ENCODE measurements around the gene ITFG1.
"Not testable (repeated sequence)": the region's sequence is repeated elsewhere in the genome, so short reads cannot be mapped to it uniquely, and the experiment has no call there.

The ITFG1 gene

DNA sequence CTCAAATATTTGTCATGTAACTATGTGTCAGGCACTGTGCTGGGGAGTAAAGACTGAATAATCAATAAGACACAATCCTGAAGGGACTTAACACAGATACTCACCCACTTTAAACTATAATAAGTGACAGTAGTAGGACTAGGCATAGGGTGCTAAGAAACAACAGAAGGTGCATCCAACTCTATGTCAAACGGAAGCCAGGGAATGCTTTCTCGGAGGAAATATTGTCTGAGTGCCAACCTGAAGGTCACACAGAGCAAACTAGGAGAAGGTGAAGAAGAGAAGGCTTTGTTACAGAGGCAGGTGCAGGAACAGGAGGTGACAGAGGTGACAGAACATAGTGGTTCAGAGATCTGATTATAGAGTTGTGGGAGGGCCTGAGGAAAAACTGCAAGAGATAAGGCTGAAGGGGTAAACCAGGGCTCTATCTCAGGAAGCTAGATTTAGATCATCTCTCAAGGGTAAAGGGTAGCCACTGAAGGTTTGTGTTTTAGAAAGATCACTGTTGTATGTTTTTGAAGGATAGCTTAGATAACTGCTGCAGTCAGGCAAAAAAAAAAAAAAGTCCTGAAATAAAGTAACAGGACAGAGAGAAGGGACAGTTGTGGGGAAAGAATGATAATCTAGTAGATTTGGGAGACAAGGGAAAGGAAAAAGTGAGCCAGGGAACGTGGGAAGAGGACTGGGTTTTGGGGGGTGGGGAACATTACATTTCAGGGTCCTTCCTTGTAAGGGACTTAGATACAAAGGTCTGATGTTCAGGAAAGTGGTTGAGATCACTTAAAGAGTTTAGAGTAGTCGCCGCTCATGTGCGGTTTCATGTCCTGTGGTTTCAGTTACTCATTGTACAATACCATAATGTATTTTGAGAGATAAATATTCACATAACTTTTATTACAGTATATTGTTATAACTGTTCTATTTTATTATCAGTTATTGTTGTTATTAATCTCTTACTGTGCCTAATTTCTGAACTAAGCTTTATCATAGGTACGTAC, 231.5 kb downstream of the ITFG1 start:
- no peak for DNase-seq

DNA sequence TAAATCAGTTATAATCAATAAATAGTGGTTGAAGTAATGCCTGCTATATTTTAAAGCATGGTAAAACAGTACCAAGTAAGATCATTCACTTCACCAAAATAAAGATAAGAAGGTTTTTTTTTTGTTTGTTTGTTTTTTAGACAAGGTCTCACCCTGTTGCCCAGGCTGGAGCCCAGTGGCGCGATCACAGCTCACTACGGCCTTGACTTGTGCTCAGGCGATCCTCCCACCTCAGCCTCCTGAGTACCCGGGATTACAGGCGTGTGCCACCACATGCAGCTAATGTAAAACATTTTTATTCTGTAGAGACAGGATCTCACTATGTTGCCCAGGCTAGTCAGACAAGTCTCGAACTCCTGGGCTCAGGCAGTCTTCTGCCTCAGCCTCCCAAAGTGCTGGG, 232.6 kb downstream of the ITFG1 start:
- no peak for DNase-seq

DNA sequence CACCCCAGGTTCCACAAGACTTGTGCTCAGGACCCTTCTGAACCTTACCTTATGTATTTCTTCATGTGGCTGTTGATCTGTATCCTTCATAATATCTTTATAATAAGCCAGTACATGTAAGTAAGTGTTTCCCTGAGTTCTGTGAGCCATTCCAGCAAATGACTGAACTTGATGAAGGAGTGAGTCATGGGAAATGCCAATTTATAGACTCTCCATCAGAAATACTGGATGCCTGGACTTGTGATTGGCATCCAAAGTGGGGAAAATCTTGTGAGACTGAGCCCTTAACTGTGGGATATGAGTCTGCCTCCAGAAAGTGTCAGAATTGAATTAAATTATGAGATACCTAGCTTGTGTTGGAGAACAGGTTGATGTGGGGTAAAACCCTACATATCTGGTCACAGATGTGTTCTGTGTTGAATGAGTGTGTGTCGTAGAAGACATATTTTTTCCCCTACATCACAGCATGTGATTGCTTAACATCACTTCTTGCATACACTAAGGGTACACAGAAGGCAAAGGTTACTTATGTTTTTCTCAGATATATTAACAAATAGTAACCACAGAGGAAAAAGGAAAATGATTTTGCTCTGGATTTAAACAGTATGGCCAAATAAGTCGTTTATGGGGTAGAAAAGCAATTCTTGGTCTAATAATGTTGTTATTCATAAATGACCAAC, 247.0 kb downstream of the ITFG1 start:
- no peak for DNase-seq

DNA sequence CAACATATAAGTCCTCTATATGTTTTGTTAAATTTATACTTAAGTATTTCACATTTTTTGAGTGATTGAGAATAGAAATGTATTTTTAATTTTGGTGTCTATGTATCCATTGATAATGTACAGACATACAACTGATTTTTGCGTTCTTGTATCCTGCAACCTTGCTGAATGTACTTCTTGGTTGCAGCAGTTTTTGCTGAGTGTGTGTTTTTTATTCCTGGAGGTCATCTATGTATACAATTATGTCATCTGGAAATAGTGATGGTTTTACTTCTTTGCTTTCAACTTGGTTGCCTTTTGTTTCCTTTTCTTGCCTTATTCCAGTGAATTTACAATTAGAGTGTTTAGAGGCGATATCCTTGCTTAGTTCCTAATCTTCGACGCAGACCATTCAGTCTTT, 249.6 kb downstream of the ITFG1 start:
- DNase-seq, result no peak

DNA sequence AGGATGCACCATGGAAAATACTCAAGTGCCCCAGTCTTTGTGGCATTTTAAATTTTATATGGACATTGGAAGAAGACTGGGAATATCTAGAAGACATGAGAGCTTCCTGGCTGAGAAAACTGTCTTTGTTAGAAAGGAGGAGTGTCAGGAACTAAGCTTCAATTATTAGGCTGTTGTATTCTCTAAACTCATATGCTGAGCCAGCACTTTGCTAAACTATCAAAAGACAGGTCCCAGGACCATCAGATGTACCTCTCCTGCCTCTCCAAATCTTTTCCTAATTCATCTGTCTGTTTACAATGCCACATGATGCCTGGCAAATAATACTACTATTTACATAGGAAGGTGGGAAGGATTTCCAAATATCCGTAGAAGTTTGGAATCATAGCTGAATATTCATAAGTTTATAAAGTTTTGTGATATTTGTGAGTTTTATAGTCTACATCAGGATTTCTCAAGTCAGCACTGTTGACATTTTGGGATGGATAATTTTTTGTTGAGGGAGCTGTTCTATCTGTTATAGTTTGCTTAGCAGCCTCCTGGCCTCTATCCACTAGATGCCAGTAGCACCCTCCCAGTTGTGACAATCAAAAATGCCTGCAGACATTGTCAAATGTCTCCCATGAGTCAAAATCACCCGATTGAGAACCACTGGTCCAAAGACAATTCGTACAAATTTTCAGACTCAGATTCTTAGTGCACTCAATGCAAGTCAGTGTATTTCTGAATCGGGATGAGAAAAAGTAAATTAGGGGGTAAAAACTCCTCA, 255.9 kb downstream of the ITFG1 start:
- DNase-seq, result no peak

DNA sequence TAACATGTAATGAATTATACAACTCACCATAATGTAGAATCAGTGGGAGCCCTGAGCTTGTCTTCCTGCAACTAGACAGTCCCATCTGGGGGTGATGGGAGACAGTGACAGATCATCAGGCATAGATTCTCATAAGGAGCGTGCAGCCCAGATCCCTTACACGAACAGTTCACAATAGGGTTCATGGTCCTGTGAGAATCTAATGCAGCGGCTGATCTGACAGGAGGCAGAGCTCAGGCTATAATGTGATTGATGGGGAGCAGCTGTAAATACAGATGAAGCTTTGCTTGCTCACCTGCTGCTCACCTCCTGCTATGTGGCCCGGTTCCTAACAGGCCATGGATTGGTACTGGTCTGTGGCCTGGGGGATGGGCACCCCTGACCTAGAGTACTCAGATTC, 257.4 kb downstream of the ITFG1 start:
- not testable (repeated sequence) for DNase-seq

DNA sequence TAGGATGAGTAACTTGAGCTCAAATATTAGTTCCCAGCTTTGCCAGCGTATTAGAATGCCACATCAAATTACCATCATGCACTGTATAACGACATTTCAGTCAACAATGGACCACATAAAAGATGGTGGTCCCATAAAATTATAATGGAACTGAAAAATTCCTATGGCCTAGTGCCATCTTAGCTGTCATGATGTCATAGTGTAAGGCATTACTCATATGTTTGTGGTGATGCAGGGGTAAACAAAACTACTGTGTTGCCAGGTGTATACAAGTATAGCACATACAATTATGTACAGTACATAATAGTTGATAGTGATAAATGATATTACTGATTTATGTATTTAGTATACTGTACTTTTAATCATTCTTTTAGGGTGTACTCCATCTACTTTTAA, 262.7 kb downstream of the ITFG1 start:
- no peak for DNase-seq

DNA sequence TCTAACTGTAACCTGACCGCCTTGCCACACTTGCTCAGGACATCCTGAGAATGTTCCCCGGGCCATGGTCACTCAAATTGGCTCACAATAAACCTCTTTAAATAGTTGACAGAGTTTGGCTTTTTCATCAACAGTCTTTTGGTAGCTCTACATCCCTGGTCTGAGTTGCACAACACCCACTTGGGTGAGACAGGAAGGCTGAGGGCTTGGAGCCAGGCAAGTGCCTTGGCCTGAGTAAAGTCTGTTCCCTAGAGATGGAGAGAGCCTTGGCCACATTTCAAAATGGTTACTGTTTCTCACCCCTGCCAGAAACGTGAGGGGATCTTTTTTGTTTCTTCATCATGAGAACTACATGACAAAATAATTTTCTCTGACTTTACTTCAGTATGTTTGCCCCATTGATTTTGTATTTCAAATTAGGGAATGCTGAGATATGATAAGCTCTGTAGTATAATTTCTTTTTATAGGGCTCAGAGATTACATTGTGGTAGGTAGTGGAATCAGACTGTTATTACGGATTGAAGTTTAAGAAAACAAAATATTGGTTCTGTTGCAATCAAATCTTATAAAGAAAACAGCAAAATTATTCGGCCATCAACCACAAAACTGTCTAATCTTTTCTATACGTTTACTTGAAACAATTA, 263.2 kb downstream of the ITFG1 start:
- DNase-seq, result no peak

DNA sequence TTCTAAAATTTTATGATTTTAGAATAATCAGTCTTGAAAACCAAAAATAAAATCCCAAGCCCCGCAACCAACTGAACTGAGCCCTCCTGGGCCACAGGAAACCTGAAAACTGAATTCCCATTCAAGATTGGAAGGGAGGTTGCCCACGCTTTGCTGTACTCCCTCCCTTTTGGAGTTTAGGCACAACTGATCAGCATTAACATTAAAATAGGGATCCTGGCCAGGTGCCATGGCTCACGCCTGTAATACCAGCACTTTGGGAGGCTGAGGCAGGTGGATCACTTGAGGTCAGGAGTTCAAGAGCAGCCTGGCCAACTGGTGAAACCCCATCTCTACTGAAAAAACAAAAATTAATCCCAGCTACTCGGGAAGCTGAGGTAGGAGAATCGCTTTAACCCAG, 264.4 kb downstream of the ITFG1 start:
- no peak for DNase-seq

DNA sequence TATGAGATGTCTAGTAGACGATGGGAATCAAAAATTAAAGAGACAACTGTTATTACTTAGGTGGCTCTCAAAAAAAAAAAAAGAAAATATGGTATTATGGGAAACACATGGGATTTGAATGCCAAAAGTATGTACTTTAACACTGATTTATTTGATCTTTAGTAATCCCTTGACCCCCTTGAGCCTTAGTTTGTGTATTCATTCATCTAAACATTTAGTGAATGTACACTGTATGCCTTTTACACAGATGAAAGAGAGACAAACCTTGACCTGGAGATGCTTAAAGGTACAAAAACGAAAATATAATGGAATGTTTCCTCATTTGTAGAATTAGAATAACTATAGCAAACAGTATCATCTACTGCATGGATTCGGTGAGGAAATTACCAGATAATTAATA, 278.5 kb downstream of the ITFG1 start:
- no peak for DNase-seq

DNA sequence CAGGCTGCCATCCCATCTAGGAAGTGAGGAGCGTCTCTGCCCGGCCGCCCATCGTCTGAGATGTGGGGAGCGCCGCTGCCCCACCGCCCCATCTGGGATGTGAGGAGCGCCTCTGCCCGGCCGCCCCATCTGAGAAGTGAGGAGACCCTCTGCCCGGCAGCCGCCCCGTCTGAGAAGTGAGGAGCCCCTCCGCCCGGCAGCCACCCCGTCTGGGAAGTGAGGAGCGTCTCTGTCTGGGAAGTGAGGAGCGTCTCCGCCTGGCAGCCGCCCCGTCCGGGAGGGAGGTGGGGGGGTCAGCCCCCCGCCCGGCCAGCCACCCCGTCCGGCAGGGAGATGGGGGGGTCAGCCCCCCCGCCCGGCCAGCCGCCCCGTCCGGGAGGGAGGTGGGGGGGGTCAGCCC, 279.8 kb downstream of the ITFG1 start:
- DNase-seq, result not testable (repeated sequence)

DNA sequence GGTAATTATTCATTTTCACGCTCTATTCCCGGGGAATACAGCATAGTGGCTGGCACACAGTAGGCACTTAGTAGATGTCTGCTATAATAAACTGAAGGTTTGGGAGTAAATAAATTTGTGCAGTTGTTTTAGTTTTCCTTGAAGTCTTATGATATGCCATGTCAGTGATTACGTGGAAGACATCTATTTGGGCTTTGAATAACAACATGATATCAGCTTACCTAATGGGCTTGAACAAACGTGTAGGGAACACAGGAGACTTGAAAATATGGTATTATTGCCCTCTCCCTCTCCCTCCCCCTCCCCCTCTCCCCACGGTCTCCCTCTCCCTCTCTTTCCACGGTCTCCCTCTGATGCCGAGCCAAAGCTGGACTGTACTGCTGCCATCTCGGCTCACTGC, 280.8 kb downstream of the ITFG1 start:
- DNase-seq, result no peak

DNA sequence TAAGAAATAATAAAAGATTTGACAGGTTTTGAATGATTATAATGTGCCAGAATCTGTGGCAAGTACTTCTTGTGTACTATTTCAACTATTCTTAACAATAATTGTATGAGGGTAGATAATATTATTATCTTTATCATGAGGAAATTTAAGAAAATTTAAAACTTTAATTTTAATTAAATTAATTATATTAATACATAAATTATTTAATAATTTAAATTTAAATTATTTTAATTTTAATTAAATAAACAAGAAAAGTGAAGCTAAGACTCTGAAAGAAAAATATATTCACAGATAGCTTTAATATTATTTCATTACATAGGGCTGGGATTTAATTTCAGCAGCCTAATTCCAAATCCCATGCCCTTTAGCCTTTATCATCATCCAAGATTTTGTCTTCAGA, 285.7 kb downstream of the ITFG1 start:
- no peak for DNase-seq

DNA sequence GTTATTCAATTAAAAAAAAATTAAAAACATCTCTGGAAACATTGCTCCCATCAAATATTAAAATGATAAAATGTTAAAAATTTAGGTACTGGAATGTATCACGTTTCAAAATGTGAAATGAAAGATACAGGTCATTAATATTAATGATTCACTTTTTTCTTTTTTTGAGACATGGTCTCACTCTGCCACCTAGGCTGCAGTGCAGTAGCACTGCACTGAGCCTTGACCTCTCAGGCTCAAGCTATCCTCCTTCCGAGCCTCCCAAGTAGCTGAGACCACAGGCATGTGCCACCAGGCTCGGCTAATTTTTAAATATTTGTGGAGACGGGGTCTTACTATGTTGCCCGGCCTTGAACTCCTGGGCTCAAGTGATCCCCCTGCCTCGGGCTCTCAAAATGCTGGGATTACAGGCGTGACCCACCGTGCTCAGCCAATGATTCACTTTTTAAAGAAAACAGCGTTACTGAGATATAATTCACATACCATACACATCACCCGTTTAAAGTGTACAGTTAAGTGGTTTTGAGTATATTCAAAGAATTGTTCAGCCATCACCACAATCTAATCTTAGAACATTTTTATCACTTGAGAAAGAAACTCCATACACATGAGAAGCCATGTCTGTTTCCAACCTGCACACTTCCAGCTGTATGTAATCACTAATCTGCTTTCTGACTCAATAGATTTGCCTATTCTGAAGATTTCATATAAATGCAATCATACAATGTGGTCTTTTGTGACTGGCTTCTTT, 298.0 kb downstream of the ITFG1 start:
- DNase-seq, result no peak

DNA sequence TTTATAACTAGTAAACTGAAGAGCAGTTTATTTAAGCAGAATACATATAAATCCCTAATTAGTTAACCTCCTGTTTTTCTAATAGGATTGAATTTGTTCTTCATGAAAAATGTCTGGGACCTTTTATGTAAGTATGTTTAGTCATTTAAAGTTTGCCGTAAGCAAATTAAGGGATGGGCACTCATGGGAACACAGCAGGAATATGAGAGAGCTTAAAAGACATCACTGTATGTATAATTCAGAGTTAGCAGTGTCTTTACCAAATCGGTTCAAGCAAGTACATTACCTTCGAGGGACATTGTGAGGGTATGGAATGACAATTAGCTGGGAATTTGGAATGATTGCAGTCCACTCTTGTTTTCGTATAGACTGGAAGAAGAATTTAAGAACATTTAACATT, 299.4 kb downstream of the ITFG1 start:
- no peak for DNase-seq

DNA sequence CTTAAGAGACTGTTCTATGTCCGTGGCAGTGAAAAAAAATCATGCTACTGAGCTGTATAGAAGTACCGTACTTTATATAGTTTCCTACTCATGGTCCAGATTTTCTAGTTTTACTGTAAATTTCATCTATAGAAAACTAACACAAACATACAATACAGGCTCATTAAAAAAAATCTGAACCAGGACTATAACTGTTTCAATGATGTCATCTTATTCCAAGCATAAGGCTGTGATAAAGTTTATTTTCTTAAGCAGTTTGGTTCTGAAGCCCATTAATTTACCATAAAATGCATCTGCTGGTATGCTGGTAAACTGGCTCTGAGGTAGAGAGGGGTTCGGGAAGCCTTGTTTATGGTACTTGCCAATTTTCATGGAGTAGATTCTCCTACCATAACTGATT, 300.4 kb downstream of the ITFG1 start:
- DNase-seq, result no peak

DNA sequence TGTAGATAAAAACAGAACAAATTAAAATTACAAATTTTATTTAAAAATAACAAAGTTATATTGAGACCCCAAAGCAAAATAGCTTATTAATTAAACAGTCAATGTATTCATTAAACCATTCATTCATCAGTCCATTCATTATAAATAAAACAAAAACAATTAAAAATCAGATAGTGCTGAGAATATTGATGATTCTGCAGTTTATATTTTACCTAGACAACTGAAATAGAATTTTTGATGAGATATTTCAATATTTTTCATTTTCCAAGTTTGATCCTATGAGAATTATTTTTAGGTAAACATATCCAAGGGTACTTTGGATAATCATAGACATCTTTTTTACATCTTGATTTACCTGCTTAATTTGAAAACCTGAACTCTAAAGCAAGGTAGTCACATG, 301.9 kb downstream of the ITFG1 start:
- DNase-seq, result no peak

DNA sequence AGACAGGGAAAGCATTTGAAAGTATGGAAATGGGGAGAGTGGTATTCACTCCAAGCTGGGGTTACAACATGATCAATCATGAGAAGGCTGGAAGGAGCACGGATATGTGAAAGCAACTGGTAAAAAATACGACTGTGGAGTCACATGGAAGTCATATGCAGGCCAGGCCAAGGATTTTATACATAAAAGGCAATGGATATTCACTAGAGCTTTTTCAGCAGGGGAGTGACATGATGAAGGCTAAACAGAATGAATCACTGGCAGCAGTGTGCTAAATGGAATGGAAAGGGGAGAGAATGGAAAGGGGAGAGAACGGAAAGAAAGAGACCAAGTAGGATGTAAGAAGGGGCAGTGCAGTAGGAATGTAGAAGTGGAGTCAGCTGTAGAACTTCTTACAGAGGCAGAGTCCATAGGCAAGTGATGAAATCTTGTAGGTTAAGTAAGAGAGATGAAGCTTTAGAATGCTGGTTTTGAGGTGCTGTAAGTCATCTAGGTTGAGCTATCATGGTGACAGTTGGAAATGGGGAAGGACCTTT, 304.1 kb downstream of the ITFG1 start:
- no peak for DNase-seq

DNA sequence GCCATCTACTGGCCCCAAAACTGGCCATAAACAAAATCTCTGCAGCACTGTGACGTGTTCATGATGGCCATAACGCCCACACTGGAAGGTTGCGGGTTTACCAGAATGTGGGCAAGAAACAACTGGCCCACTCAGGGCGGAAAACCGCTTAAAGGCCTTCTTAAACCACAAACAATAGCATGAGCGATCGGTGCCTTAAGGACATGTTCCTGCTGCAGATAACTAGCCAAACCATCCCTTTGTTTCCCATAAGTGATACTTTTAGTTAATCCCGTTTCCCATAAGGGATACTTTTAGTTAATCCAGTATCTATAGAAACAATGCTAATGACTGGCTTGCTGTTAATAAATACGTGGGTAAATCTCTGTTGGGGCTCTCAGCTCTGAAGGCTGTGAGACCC, 308.4 kb downstream of the ITFG1 start:
- DNase-seq, result not testable (repeated sequence)

DNA sequence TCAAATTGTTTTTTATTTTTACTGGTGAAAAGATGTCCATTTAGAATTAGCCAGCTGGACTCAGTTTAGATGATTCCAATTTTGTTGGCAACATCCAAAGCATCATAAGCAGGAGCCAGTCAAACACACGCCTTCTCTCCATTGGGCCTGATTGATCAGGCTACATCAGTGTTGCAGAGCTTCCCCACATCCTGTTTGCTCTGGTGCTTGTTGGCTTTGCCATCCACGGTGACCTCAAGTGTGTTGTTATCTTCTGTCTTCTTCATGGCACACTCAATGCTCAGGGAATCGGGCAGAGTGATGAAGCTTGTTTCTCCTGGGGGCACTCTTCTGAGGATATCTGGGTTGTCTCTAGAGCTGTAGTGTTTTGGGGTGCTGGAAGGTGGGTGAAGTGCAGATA, 310.8 kb downstream of the ITFG1 start:
- DNase-seq, result no peak

DNA sequence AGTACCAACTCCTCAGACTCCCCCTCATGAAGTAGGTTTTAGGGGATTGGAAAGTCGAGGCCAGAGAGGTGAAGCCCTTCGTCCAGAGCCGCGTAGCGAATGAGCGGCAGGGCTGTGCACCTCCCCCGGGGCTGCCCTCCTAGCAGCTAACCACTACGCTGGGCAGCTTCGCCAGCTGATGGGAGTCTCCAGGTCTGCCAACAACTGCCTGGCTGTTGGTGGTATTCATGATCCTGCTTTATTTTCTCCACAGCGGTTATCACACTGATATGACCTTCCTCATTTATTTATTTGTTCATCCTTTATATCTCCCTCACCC, 316.3 kb downstream of the ITFG1 start:
- DNase-seq, result no peak
